Gastrocnemius medialis (tissue), 4 donors: ENCODE data around the gene RWDD3.

ENCODE experiments used
- CTCF ChIP-seq, 5 experiments: fragments of 450-650 bp in 3 of 5; fragments of 200-600 bp in 2 of 5; sonication (generic) in 2 of 5; IDR thresholded peaks in 4 of 5; conservative IDR thresholded peaks in 1 of 5; 1 replicate in 4 of 5; 2 replicates in 1 of 5; pipeline ENCODE4 v1.5.1; 2016 to 2019; ENCODE audit warnings: antibody characterized with exemption in 5 of 5, mild to moderate bottlenecking in 3 of 5, moderate library complexity in 3 of 5
- POLR2A ChIP-seq, 2 donors: fragments of 450-650 bp; IDR thresholded peaks; one replicate each; pipeline ENCODE4 v1.6.1; 2017; ENCODE audit warnings: antibody characterized with exemption in 2 of 2, mild to moderate bottlenecking in 2 of 2, moderate library complexity in 2 of 2

- TF ChIP-seq CTCF (IDR thresholded peaks at IDR 0.05 in 4 of 5, conservative IDR thresholded peaks at IDR 0.05 in 1 of 5), result no peak
- no peak for TF ChIP-seq POLR2A (IDR thresholded peaks at IDR 0.05)
Measured at GRCh38 chr1:95232646-95233318, 1.2 kb upstream of the RWDD3 start.
